Subcutaneous adipose tissue (tissue), 4 donors: Measurements from ENCODE around the gene ZNF260. TPM values are rescaled to one million over a fixed set of nuclear protein-coding genes. Genes with fewer than 3 reads are reported as not detected.

Experiments used
- total RNA-seq, 4 donors: library from RNA; depleted of rRNA; stranded (reverse); fragments of >200 nt; gene quantifications; one replicate each; pipeline ENCODE4 v1.1.0, GENCODE V29; 2016
- TF ChIP-seq, protein P1 (sequence below): fragments of 450-650 bp; IDR thresholded peaks from one replicate; pipeline ENCODE4 v1.5.1; 2016; ENCODE audit warnings: low read depth, mild to moderate bottlenecking, control low read depth, antibody characterized with exemption, moderate library complexity

The ZNF260 gene
- total RNA-seq, 4 donors from 2014 or later, result 8.8 to 19.4 (median 9.4) TPM

DNA sequence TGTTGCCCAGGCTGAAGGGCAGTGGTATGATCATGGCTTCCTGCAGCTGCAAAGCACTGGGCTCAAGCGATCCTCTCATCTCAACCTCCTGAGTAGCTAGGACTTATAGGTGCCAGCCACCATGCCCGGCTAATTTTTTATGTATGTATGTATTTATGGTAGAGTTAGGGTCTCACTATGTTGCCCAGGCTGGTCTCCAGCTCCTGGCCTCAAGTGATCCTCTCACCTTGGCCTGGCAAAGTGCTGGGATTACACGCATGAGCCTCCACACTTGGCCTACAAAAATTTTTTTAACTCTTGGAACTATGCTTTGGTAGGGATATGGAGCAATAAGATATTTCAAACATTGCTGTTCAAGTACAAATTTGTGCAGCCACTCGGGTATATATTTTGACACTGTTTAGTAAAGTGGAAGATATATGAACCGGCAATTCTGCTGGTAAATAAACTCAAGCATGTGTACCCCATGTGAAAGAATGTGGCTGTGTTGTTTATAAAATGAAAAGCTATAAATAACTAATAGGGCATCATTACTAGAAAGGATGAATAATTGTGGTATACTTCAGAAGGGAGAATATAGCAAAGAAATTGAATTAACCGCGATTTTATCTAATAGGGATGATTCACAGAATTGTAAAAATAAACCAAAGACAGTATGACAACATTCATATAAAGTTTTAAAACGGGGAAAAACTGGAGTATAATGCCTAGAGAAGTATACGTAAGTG, 39.8 kb downstream of the ZNF260 start:
- TF ChIP-seq, protein P1, sequence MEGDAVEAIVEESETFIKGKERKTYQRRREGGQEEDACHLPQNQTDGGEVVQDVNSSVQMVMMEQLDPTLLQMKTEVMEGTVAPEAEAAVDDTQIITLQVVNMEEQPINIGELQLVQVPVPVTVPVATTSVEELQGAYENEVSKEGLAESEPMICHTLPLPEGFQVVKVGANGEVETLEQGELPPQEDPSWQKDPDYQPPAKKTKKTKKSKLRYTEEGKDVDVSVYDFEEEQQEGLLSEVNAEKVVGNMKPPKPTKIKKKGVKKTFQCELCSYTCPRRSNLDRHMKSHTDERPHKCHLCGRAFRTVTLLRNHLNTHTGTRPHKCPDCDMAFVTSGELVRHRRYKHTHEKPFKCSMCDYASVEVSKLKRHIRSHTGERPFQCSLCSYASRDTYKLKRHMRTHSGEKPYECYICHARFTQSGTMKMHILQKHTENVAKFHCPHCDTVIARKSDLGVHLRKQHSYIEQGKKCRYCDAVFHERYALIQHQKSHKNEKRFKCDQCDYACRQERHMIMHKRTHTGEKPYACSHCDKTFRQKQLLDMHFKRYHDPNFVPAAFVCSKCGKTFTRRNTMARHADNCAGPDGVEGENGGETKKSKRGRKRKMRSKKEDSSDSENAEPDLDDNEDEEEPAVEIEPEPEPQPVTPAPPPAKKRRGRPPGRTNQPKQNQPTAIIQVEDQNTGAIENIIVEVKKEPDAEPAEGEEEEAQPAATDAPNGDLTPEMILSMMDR, result no peak

DNA sequence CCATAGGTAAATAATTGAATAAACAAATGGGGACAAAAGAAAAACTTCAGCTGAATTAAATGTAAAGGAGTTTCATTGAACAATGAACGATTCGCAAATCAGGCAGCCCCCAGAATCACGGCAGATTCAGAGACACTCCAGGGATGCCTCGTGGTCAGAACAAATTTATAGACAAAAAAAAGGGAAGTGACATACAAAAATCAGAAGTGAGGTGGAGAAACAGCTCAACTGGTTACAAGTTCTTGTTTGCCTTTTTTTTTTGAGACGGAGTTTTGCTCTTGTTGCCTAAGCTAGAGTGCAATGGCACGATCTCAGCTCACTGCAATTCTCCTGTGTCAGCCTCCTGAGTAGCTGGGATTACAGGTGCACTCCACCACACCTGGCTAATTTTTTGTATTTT, 44.4 kb downstream of the ZNF260 start:
- TF ChIP-seq, protein P1, result no peak

DNA sequence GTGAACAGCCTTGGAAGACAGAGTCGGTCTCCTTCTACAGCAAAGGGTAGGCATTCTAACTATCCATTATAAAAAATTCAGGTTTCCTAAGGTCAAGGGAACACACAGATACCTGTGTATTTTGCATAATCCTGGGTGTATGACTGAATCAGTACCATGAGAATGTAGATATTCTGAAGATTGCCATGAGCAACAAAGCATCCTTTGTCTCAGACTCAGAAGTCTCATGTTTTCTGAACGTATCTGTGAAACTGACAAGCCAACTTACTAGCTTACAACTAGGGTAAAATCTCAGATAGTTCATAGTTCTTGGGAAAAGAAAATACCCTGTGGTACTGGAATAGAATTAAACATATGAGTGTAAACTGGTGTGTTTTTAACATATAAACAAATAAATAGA, 45.2 kb downstream of the ZNF260 start:
- TF ChIP-seq, protein P1, result no peak

Other genes starting within 250 kb of the ZNF260 start
- 1 to 10 TPM; 4.9 to 7.3 (median 5.7) TPM for gene ZFP14, start 149.1 kb downstream of the ZNF260 start, total RNA-seq
- 1 to 10 TPM; 3.5 to 7.0 (median 5.9) TPM for gene ZFP82, start 109.6 kb downstream of the ZNF260 start, total RNA-seq
- gene ZNF566, start 38.7 kb downstream of the ZNF260 start, total RNA-seq, result 10 to 100 TPM in 3 of 4 donors, 1 to 10 TPM in 1; 9.9 to 22.4 (median 13.8) TPM
- gene ZNF529, start 45.0 kb upstream of the ZNF260 start, total RNA-seq, result 10 to 100 TPM in 1 of 4 donors, 1 to 10 TPM in 3; 7.5 to 12.2 (median 9.5) TPM
- gene ZNF382, start 77.0 kb upstream of the ZNF260 start, total RNA-seq, result 1 to 10 TPM; 2.8 to 8.6 (median 5.3) TPM
- gene ZNF461, start 138.6 kb upstream of the ZNF260 start, total RNA-seq, result 1 to 10 TPM; 5.9 to 8.6 (median 8.1) TPM
- 10 to 100 TPM in 2 of 4 donors, 1 to 10 TPM in 2; 5.8 to 11.7 (median 9.6) TPM for gene ZNF567, start 159.3 kb upstream of the ZNF260 start, total RNA-seq
- 1 to 10 TPM; 1.5 to 3.4 (median 2.3) TPM for gene ZNF850, start 244.5 kb upstream of the ZNF260 start, total RNA-seq